WTC11 (cell line): Measurements from ENCODE around the gene IKBKE. TPM values are rescaled to one million over a fixed set of nuclear protein-coding genes. Genes with fewer than 3 reads are reported as not detected.

Experiments
- ATAC-seq: fragments of 200-7000 bp; cut with Tn5 transposase; 2 replicates; pipeline ENCODE4 v1.10.0; 2021; ENCODE audit warnings: mild to moderate bottlenecking, moderate library complexity
- CTCF ChIA-PET: fragments of 300-600 bp; sonication (Branson Sonifier 250); formaldehyde crosslinking; loops from one replicate; lab custom pipeline; 2021; ENCODE audit warnings: antibody characterized with exemption; lab: Charles Lee
- POLR2A ChIA-PET: fragments of 350-600 bp; sonication (Branson Sonifier 250); formaldehyde crosslinking; loops from one replicate; lab custom pipeline; 2021; ENCODE audit warnings: antibody characterized with exemption; lab: Charles Lee
- DNase-seq: peaks from one replicate; pipeline ENCODE4 v3.0.0; 2021; ENCODE audit warnings: low spot score
- H3K27ac Mint-ChIP-seq: 2 replicates; pipeline ENCODE4 v1.8.0; 2021; ENCODE audit warnings: mixed read lengths
- H3K27me3 Mint-ChIP-seq: 2 replicates; pipeline ENCODE4 v1.8.0; 2021; ENCODE audit warnings: low read depth, mild to moderate bottlenecking, moderate library complexity, mixed read lengths
- H3K36me3 Mint-ChIP-seq: 2 replicates; pipeline ENCODE4 v1.8.0; 2021; ENCODE audit warnings: mixed read lengths
- H3K4me1 Mint-ChIP-seq: 2 replicates; pipeline ENCODE4 v1.8.0; 2022; ENCODE audit warnings: mixed read lengths
- H3K4me3 Mint-ChIP-seq: 2 replicates; pipeline ENCODE4 v1.8.0; 2021; ENCODE audit warnings: mild to moderate bottlenecking, moderate library complexity, mixed read lengths
- H3K9me3 Mint-ChIP-seq: 2 replicates; pipeline ENCODE4 v1.8.0; 2021; ENCODE audit warnings: mixed read lengths
- ATF2 ChIP-seq: sonication (generic); formaldehyde crosslinking; IDR thresholded peaks from 2 replicates; pipeline ENCODE4 v1.8.1; 2022; ENCODE audit warnings: low read depth, missing genetic modification reagents, borderline replicate concordance
- CTCF ChIP-seq: fragments of 200-600 bp; IDR thresholded peaks from 2 replicates; pipeline ENCODE4 v1.8.0; 2022; ENCODE audit warnings: antibody characterized with exemption
- E2F5 ChIP-seq: sonication (generic); formaldehyde crosslinking; IDR thresholded peaks from 2 replicates; pipeline ENCODE4 v1.8.1; 2022; ENCODE audit warnings: mild to moderate bottlenecking, moderate library complexity, missing genetic modification reagents
- ERG ChIP-seq: fragments of 250-450 bp; sonication (Bioruptor Pico); IDR thresholded peaks from 2 replicates; pipeline ENCODE4 v1.8.0; 2021; ENCODE audit warnings: mild to moderate bottlenecking
- FOXJ3 ChIP-seq: sonication (generic); formaldehyde crosslinking; IDR thresholded peaks from 2 replicates; pipeline ENCODE4 v1.9.0; 2021; ENCODE audit warnings: missing genetic modification reagents, mild to moderate bottlenecking, borderline replicate concordance
- FOXP1 ChIP-seq: sonication (generic); formaldehyde crosslinking; IDR thresholded peaks from 2 replicates; pipeline ENCODE4 v1.8.0; 2022; ENCODE audit warnings: missing genetic modification reagents, mild to moderate bottlenecking, moderate library complexity, borderline replicate concordance
- FOXP4 ChIP-seq: sonication (generic); formaldehyde crosslinking; IDR thresholded peaks from 2 replicates; pipeline ENCODE4 v1.8.0; 2022; ENCODE audit warnings: mild to moderate bottlenecking, missing genetic modification reagents
- HMGXB4 ChIP-seq: sonication (generic); formaldehyde crosslinking; IDR thresholded peaks from 2 replicates; pipeline ENCODE4 v1.8.1; 2023; ENCODE audit warnings: mild to moderate bottlenecking, moderate library complexity, missing genetic modification reagents
- MYBL2 ChIP-seq: sonication (generic); formaldehyde crosslinking; IDR thresholded peaks from 2 replicates; pipeline ENCODE4 v1.8.1; 2023; ENCODE audit warnings: mild to moderate bottlenecking, moderate library complexity, missing genetic modification reagents
- NFYB ChIP-seq: sonication (generic); formaldehyde crosslinking; conservative IDR thresholded peaks from 2 replicates; pipeline ENCODE4 v1.8.0; 2022; ENCODE audit warnings: low read depth, missing genetic modification reagents
- NR3C1 ChIP-seq: sonication (generic); formaldehyde crosslinking; conservative IDR thresholded peaks from 2 replicates; pipeline ENCODE4 v1.8.1; 2023; ENCODE audit warnings: low read depth, mild to moderate bottlenecking, missing genetic modification reagents
- PREB ChIP-seq: sonication (generic); formaldehyde crosslinking; IDR thresholded peaks from 2 replicates; pipeline ENCODE4 v1.8.1; 2022; ENCODE audit warnings: mild to moderate bottlenecking, missing genetic modification reagents, moderate library complexity, borderline replicate concordance
- SMAD4 ChIP-seq: sonication (generic); formaldehyde crosslinking; IDR thresholded peaks from 2 replicates; pipeline ENCODE4 v1.8.0; 2022; ENCODE audit warnings: mild to moderate bottlenecking, missing genetic modification reagents
- TCF7 ChIP-seq: sonication (generic); formaldehyde crosslinking; IDR thresholded peaks from 2 replicates; pipeline ENCODE4 v1.8.0; 2022; ENCODE audit warnings: mild to moderate bottlenecking, low read depth, missing genetic modification reagents, moderate library complexity
- USF1 ChIP-seq: sonication (generic); formaldehyde crosslinking; IDR thresholded peaks from 2 replicates; pipeline ENCODE4 v1.8.0; 2022; ENCODE audit warnings: mild to moderate bottlenecking, missing genetic modification reagents
- ZBTB21 ChIP-seq: sonication (generic); formaldehyde crosslinking; IDR thresholded peaks from 2 replicates; pipeline ENCODE4 v1.8.1; 2023; ENCODE audit warnings: mild to moderate bottlenecking, missing genetic modification reagents, borderline replicate concordance
- total RNA-seq: library from RNA; stranded (reverse); gene quantifications from 3 replicates; pipeline ENCODE4 v1.2.3, GENCODE V29; 2021
- TF ChIP-seq, protein P1 (sequence below): sonication (generic); formaldehyde crosslinking; IDR thresholded peaks from 2 replicates; pipeline ENCODE4 v1.8.0; 2023; ENCODE audit warnings: missing genetic modification reagents, mild to moderate bottlenecking, borderline replicate concordance

Gene IKBKE
- total RNA-seq, 1 experiment from 2014 or later: 8.1 TPM

- ATAC-seq: no peak
- TF ChIP-seq FOXJ3 (CRISPR knock-in tag): no peak
- no peak for TF ChIP-seq MYBL2
- TF ChIP-seq E2F5: no peak
- TF ChIP-seq ZBTB21 (CRISPR knock-in tag): no peak
- no peak for TF ChIP-seq FOXP1 (CRISPR knock-in tag)
- no peak for TF ChIP-seq SMAD4 (CRISPR knock-in tag)
- TF ChIP-seq NFYB (CRISPR knock-in tag): no peak
- no peak for TF ChIP-seq TCF7 (CRISPR knock-in tag)
- TF ChIP-seq HMGXB4 (CRISPR knock-in tag): no peak
- TF ChIP-seq PREB (CRISPR knock-in tag): no peak
- no peak for TF ChIP-seq FOXP4 (CRISPR knock-in tag)
- no peak for TF ChIP-seq CTCF
- TF ChIP-seq ERG (CRISPR knock-in tag): no peak
- TF ChIP-seq NR3C1 (CRISPR knock-in tag): no peak
- CTCF ChIA-PET: interaction anchor here (1.5 to 2.2 kb wide), 5 partner anchors 10 to 71 kb away, joined by 5 to 11 read pairs (median 7); no protein-coding TSS in a partner anchor
- Mint-ChIP-seq H3K4me1 (peaks cover 23% of the 10 kb centered on the region), H3K4me3 (no peak overlapping the region), H3K27ac (no peak overlapping the region), H3K27me3 (peaks cover 38% of the 10 kb centered on the region), H3K36me3 (no peaks in the 10 kb centered on the region), H3K9me3 (no peaks in the 10 kb centered on the region)
- DNase-seq: no peak
- POLR2A ChIA-PET: no interaction called here
Measured at GRCh38 chr1:206512851-206513180, 42.5 kb downstream of the IKBKE start.

DNA sequence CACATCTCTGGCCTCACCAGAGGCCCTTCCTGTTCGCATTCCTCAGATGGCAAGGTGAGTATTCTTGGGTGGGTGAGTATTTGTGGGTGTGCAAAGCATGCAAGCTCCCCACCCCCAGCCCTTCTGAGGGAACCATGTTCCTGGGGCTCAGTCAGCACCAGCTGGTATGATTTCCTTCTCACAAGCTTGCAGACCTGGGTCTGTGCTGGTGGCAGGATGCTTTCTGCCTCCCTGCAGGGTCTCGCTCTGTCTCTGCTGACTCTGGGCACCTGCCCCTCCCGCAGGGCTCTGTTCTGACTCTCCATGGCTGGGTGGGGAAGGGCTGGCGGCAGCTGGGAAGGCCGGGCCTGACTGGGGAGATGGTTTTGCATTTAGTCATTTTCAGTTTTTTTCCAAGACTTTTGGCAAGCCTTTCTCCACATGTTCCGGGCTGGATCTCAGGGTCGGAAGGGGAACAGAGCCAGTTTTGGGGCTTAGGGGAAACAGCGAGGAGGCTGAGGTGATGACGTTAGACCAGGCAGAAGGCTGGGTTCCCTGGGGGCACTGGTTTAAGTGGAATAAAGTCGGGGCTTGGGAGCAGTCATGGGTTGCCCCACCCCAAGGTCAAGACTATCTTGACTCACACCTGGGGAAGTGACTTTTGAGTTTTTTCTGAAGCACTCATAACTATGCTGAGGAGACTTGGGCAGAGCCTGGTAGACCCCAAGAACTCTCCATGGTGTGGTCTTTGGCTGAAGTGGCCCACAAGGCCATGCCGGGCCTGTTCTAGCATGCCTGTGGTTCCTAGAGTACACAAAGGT is 43.2 kb downstream of the IKBKE start:
- H3K36me3 Mint-ChIP-seq: no peaks in the 10 kb centered on the region
- DNase-seq (no peak), ATAC-seq (no peak)
- POLR2A ChIA-PET: no interaction called here
- peaks cover 24% of the 10 kb centered on the region for H3K4me1 Mint-ChIP-seq
- no peaks in the 10 kb centered on the region for H3K9me3 Mint-ChIP-seq
- H3K27ac Mint-ChIP-seq: no peak overlapping the region
- H3K4me3 Mint-ChIP-seq: no peak overlapping the region
- CTCF ChIA-PET: interaction anchor here (1.5 to 2.2 kb wide), 4 partner anchors 10 to 70 kb away, joined by 5 to 11 read pairs (median 8); no protein-coding TSS in a partner anchor
- H3K27me3 Mint-ChIP-seq: peaks cover 31% of the 10 kb centered on the region
- TF ChIP-seq USF1 (CRISPR knock-in tag) (no peak), ATF2 (CRISPR knock-in tag) (no peak)
- TF ChIP-seq, protein P1, sequence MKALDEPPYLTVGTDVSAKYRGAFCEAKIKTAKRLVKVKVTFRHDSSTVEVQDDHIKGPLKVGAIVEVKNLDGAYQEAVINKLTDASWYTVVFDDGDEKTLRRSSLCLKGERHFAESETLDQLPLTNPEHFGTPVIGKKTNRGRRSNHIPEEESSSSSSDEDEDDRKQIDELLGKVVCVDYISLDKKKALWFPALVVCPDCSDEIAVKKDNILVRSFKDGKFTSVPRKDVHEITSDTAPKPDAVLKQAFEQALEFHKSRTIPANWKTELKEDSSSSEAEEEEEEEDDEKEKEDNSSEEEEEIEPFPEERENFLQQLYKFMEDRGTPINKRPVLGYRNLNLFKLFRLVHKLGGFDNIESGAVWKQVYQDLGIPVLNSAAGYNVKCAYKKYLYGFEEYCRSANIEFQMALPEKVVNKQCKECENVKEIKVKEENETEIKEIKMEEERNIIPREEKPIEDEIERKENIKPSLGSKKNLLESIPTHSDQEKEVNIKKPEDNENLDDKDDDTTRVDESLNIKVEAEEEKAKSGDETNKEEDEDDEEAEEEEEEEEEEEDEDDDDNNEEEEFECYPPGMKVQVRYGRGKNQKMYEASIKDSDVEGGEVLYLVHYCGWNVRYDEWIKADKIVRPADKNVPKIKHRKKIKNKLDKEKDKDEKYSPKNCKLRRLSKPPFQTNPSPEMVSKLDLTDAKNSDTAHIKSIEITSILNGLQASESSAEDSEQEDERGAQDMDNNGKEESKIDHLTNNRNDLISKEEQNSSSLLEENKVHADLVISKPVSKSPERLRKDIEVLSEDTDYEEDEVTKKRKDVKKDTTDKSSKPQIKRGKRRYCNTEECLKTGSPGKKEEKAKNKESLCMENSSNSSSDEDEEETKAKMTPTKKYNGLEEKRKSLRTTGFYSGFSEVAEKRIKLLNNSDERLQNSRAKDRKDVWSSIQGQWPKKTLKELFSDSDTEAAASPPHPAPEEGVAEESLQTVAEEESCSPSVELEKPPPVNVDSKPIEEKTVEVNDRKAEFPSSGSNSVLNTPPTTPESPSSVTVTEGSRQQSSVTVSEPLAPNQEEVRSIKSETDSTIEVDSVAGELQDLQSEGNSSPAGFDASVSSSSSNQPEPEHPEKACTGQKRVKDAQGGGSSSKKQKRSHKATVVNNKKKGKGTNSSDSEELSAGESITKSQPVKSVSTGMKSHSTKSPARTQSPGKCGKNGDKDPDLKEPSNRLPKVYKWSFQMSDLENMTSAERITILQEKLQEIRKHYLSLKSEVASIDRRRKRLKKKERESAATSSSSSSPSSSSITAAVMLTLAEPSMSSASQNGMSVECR (CRISPR knock-in tag): no peak
